B cell (primary cell): Measurements from ENCODE around the gene AGBL4. TPM values are rescaled to one million over a fixed set of nuclear protein-coding genes. Genes with fewer than 3 reads are reported as not detected.

Source experiments
- ATAC-seq: fragments of 200-7000 bp; cut with Tn5 transposase; one replicate; pipeline ENCODE4 v1.10.0; 2021; ENCODE audit warnings: low read depth, mild to moderate bottlenecking, moderate number of reproducible peaks, moderate library complexity
- CTCF ChIA-PET: fragments of 350-600 bp; sonication (Branson Sonifier 250); formaldehyde crosslinking; loops from one replicate; lab custom pipeline; 2021; ENCODE audit warnings: antibody characterized with exemption, inconsistent platforms; lab: Charles Lee
- POLR2A ChIA-PET: fragments of 350-600 bp; sonication (Branson Sonifier 250); formaldehyde crosslinking; loops from one replicate; lab custom pipeline; 2021; ENCODE audit warnings: antibody characterized with exemption; lab: Charles Lee
- DNase-seq: peaks from one replicate; pipeline ENCODE4 v3.0.0; 2013
- H2AFZ ChIP-seq: 2 replicates; pipeline ENCODE4 v1.6.1; 2012; ENCODE audit warnings: mild to moderate bottlenecking, low read depth, low read length; ENCODE audit not compliant: insufficient read depth, poor library complexity, severe bottlenecking
- H3K27ac ChIP-seq, 2 donors: 1 replicate in 1 of 2; 2 replicates in 1 of 2; pipeline ENCODE4 v1.5.1; 2012 to 2013; ENCODE audit warnings: low read length in 2 of 2, mild to moderate bottlenecking in 2 of 2, moderate library complexity in 1 of 2
- H3K27me3 ChIP-seq, 4 experiments: fragments of 200-600 bp in 1 of 4; sonication (generic) in 1 of 4; replicated peaks in 1 of 4; 1 replicate in 2 of 4; 2 replicates in 2 of 4; pipeline versions ENCODE4 v1.6.1 to v1.7.0; 2013 to 2016; ENCODE audit warnings: low read length in 3 of 4, mild to moderate bottlenecking in 2 of 4, mixed read lengths in 1 of 4, moderate library complexity in 1 of 4; ENCODE audit not compliant: insufficient read depth in 4 of 4, control insufficient read depth in 3 of 4; ENCODE audit errors: control extremely low read depth in 1 of 4
- H3K36me3 ChIP-seq, 2 experiments: replicated peaks in 1 of 2; 1 replicate in 1 of 2; 2 replicates in 1 of 2; pipeline versions ENCODE4 v1.6.1 to v1.7.1; 2013; ENCODE audit warnings: low read length in 1 of 2; ENCODE audit not compliant: insufficient read depth in 2 of 2, control insufficient read depth in 1 of 2; ENCODE audit errors: control extremely low read depth in 1 of 2, extremely low read depth in 1 of 2
- H3K4me1 ChIP-seq, 2 donors: fragments of 200-600 bp in 1 of 2; sonication (generic) in 1 of 2; 1 replicate in 1 of 2; 2 replicates in 1 of 2; pipeline versions ENCODE4 v1.5.1 to v1.6.1; 2013 to 2017; ENCODE audit warnings: low read length in 2 of 2; ENCODE audit not compliant: control insufficient read depth in 2 of 2, insufficient read depth in 2 of 2
- H3K4me2 ChIP-seq: replicated peaks from 2 replicates; pipeline ENCODE3; 2012; ENCODE audit warnings: mild to moderate bottlenecking, low read depth, low read length; ENCODE audit not compliant: poor library complexity, severe bottlenecking
- H3K4me3 ChIP-seq, 5 experiments: fragments of 200-600 bp in 1 of 5; sonication (generic) in 1 of 5; 1 replicate in 3 of 5; 2 replicates in 2 of 5; pipeline versions ENCODE4 v1.5.1 to v1.7.0; 2011 to 2016; ENCODE audit warnings: low read length in 4 of 5, mild to moderate bottlenecking in 4 of 5, low read depth in 2 of 5, control low read depth in 1 of 5, moderate library complexity in 1 of 5; ENCODE audit not compliant: insufficient read depth in 1 of 5; ENCODE audit errors: control extremely low read depth in 1 of 5, extremely low read depth in 1 of 5
- H3K79me2 ChIP-seq: fragments of 200-600 bp; sonication (generic); one replicate; pipeline ENCODE4 v1.6.0; 2016; ENCODE audit warnings: low read length; ENCODE audit not compliant: control insufficient read depth, insufficient read depth
- H3K9ac ChIP-seq: fragments of 200-600 bp; sonication (generic); 2 replicates; pipeline ENCODE4 v1.6.1; 2017; ENCODE audit warnings: mild to moderate bottlenecking, low read length, moderate library complexity
- H3K9me3 ChIP-seq, 3 donors: one replicate each; pipeline versions ENCODE4 v1.6.1 to v1.7.1; 2013; ENCODE audit warnings: low read length in 2 of 3; ENCODE audit not compliant: control insufficient read depth in 2 of 3, insufficient read depth in 1 of 3; ENCODE audit errors: control extremely low read depth in 1 of 3
- H4K20me1 ChIP-seq: 2 replicates; pipeline ENCODE4 v1.6.0; 2012; ENCODE audit warnings: mild to moderate bottlenecking, low read length; ENCODE audit not compliant: insufficient read depth, control insufficient read depth, poor library complexity, severe bottlenecking
- H3K27ac Mint-ChIP-seq: one replicate; pipeline ENCODE4 v1.8.0; 2021; ENCODE audit warnings: mixed read lengths
- H3K27me3 Mint-ChIP-seq: one replicate; pipeline ENCODE4 v1.8.0; 2021; ENCODE audit warnings: mixed read lengths
- H3K4me1 Mint-ChIP-seq: one replicate; pipeline ENCODE4 v1.8.0; 2021; ENCODE audit warnings: mixed read lengths
- H3K4me3 Mint-ChIP-seq: one replicate; pipeline ENCODE4 v1.8.0; 2021; ENCODE audit warnings: mixed read lengths
- H3K9me3 Mint-ChIP-seq: one replicate; pipeline ENCODE4 v1.8.0; 2022; ENCODE audit warnings: mixed read lengths; ENCODE audit not compliant: insufficient read depth
- EZH2 ChIP-seq: IDR thresholded peaks from 2 replicates; pipeline ENCODE4 v1.6.1; 2012; ENCODE audit warnings: borderline replicate concordance, low read depth, mild to moderate bottlenecking, moderate library complexity, low read length; ENCODE audit not compliant: insufficient read depth, poor library complexity, severe bottlenecking
- WGBS: methylation state at CpG from one replicate; pipeline ENCODE4 v1.1.5; 2013; ENCODE audit warnings: missing lambda C conversion rate; ENCODE audit not compliant: insufficient coverage; 5-methylcytosine and 5-hydroxymethylcytosine counted together
- intact Hi-C: fragments of 100-400 bp; cut with micrococcal nuclease; formaldehyde crosslinking; loops from one replicate; pipeline ENCODE4 v1.10.0; 2022
- polyA plus RNA-seq: library from polyadenylated mRNA; depleted of rRNA; stranded (reverse); fragments of >200 nt; gene quantifications from 2 replicates; pipeline ENCODE4 v1.2.3, GENCODE V29; 2012
- total RNA-seq, 2 donors: library from RNA; stranded (reverse); fragments of 120-200 nt in 1 of 2; gene quantifications; 1 replicate in 1 of 2; 2 replicates in 1 of 2; pipeline versions ENCODE4 v1.2.3 to v1.2.4, GENCODE V29; 2013 to 2022
- TF ChIP-seq, protein P1 (sequence below): fragments of 200-600 bp; IDR thresholded peaks from one replicate; pipeline ENCODE4 v1.8.0; 2022; ENCODE audit warnings: antibody characterized with exemption, mild to moderate bottlenecking

The AGBL4 gene
- total and polyA plus RNA-seq, 2 donors (not counting 1 experiment from before 2014, with no cell fraction given) = 0.07 to 0.12 TPM

- no peak overlapping the region for H2AFZ ChIP-seq
- H3K27ac ChIP-seq = peak overlapping the region in 1 of 2 donors; percentile 7
- 81% methylated on average over 7 of the region's 7 CpGs for whole genome bisulfite sequencing
- H3K9ac ChIP-seq = no peak overlapping the region
- H3K4me2 ChIP-seq = peak overlapping the region; percentile 0
- H3K4me1 ChIP-seq = peaks cover 26 to 48% of the 10 kb centered on the region in 2 donors
- Mint-ChIP-seq H3K9me3 (no peaks in the 10 kb centered on the region), H3K27ac (peak overlapping the region; percentile 54), H3K27me3 (no peaks in the 10 kb centered on the region), H3K4me3 (no peak overlapping the region), H3K4me1 (peaks cover 75% of the 10 kb centered on the region)
- H3K9me3 ChIP-seq = no peaks in the 10 kb centered on the region
- peaks cover 99% of the 10 kb centered on the region for H3K79me2 ChIP-seq
- CTCF ChIA-PET = interaction anchor here (0.7 to 1.3 kb wide), 7 partner anchors 10 to 85 kb away, joined by 3 to 9 read pairs (median 3); no protein-coding TSS in a partner anchor
- DNase-seq (no peak), ATAC-seq (no peak)
- POLR2A ChIA-PET = no interaction called here
- peaks cover 0 to 73% of the 10 kb centered on the region in 2 experiments for H3K36me3 ChIP-seq
- H3K4me3 ChIP-seq = no peak overlapping the region
- no peaks in the 10 kb centered on the region for H3K27me3 ChIP-seq
- TF ChIP-seq, protein P1, sequence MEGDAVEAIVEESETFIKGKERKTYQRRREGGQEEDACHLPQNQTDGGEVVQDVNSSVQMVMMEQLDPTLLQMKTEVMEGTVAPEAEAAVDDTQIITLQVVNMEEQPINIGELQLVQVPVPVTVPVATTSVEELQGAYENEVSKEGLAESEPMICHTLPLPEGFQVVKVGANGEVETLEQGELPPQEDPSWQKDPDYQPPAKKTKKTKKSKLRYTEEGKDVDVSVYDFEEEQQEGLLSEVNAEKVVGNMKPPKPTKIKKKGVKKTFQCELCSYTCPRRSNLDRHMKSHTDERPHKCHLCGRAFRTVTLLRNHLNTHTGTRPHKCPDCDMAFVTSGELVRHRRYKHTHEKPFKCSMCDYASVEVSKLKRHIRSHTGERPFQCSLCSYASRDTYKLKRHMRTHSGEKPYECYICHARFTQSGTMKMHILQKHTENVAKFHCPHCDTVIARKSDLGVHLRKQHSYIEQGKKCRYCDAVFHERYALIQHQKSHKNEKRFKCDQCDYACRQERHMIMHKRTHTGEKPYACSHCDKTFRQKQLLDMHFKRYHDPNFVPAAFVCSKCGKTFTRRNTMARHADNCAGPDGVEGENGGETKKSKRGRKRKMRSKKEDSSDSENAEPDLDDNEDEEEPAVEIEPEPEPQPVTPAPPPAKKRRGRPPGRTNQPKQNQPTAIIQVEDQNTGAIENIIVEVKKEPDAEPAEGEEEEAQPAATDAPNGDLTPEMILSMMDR = no peak
- TF ChIP-seq EZH2 = no peak
- peaks cover 40% of the 10 kb centered on the region for H4K20me1 ChIP-seq
- intact Hi-C loops = no loop called here
These were observed 1262.9 kb downstream of the AGBL4 start for GRCh38 chr1:48760857-48761256.

DNA sequence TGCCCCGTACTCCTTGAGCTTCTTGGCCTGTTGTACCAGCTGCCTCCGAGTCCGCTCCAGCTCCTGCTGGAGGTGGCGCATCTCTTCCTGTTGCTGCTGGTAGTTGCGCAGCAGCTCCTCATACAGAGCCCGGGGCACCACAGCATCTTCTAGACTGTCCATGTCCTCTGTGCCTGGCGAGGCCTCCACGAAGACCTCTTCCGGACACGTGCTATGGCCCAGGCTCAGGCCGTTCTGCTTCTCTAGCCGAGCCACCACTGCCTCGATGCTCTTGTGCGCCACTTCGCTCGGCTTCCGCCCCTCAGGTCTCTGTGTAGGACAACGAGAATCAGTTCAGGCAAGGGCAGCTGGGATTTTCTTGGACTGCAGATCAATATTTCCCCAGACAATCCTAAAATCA, 1264.8 kb downstream of the AGBL4 start:
- no peak overlapping the region for H3K27ac Mint-ChIP-seq
- POLR2A ChIA-PET = no interaction called here
- ATAC-seq = no peak

More for the DNA sequence above, 1264.8 kb downstream of the AGBL4 start:
- TF ChIP-seq, protein P1 = no peak
- TF ChIP-seq EZH2 = no peak
- Histone ChIP-seq H3K27me3 (no peaks in the 10 kb centered on the region), H3K36me3 (peaks cover 1 to 85% of the 10 kb centered on the region in 2 experiments), H3K9ac (no peak overlapping the region), H3K9me3 (no peaks in the 10 kb centered on the region), H3K4me3 (no peak overlapping the region), H3K4me2 (no peak overlapping the region), H3K4me1 (peaks cover 39 to 59% of the 10 kb centered on the region in 2 donors), H3K27ac (no peak overlapping the region), H2AFZ (no peak overlapping the region), H4K20me1 (peaks cover 43% of the 10 kb centered on the region), H3K79me2 (peaks cover 94% of the 10 kb centered on the region)
- intact Hi-C loops = no loop called here
- Mint-ChIP-seq H3K9me3 (no peaks in the 10 kb centered on the region), H3K4me1 (peaks cover 74% of the 10 kb centered on the region), H3K27me3 (no peaks in the 10 kb centered on the region), H3K4me3 (no peak overlapping the region)
- CTCF ChIA-PET = interaction anchor here (1.7 kb wide), 1 partner anchor 59 kb away, joined by 7 read pairs; no protein-coding TSS in a partner anchor
- WGBS = 97% methylated on average over 17 of the region's 18 CpGs
- DNase-seq = no peak
